Activated CD4-positive, alpha-beta memory T cell treated with anti-CD3 and anti-CD28 coated beads, Interleukin-2, amount 10 ng/mL, durations not matched to agents 7 days and 5 days (primary cell): ENCODE data around the gene ARSK. TPM values are rescaled to one million over a fixed set of nuclear protein-coding genes. Genes with fewer than 3 reads are reported as not detected.

Experiments
- CTCF ChIA-PET: fragments of 350-600 bp; sonication (Branson Sonifier 250); formaldehyde crosslinking; loops from one replicate; lab custom pipeline; 2021; ENCODE audit warnings: antibody characterized with exemption, inconsistent platforms; lab: Charles Lee
- POLR2A ChIA-PET: fragments of 350-600 bp; sonication (Branson Sonifier 250); formaldehyde crosslinking; loops from one replicate; lab custom pipeline; 2021; ENCODE audit warnings: antibody characterized with exemption; lab: Charles Lee
- DNase-seq: peaks from one replicate; pipeline ENCODE4 v3.0.0-alpha.2; 2020
- H3K27ac Mint-ChIP-seq: one replicate; pipeline ENCODE4 v1.8.0; 2021; ENCODE audit warnings: mild to moderate bottlenecking, mixed read lengths
- H3K27me3 Mint-ChIP-seq: one replicate; pipeline ENCODE4 v1.8.0; 2021; ENCODE audit warnings: mixed read lengths
- H3K36me3 Mint-ChIP-seq: one replicate; pipeline ENCODE4 v1.8.0; 2021; ENCODE audit warnings: low read depth, mixed read lengths
- H3K4me1 Mint-ChIP-seq: one replicate; pipeline ENCODE4 v1.8.0; 2021; ENCODE audit warnings: mixed read lengths
- H3K4me3 Mint-ChIP-seq: one replicate; pipeline ENCODE4 v1.8.0; 2021; ENCODE audit warnings: mild to moderate bottlenecking, mixed read lengths
- H3K9me3 Mint-ChIP-seq: one replicate; pipeline ENCODE4 v1.8.0; 2021; ENCODE audit warnings: mixed read lengths
- total RNA-seq, 2 experiments: library from RNA; stranded (reverse); gene quantifications; one replicate each; pipeline ENCODE4 v1.2.3, GENCODE V29; 2021

The ARSK gene
- total RNA-seq, 2 experiments from 2014 or later: 4.4 to 4.8 TPM

GRCh38 chr5:95533106-95533505, 21.8 kb upstream of the ARSK start:
- DNase-seq: no peak
- ChIA-PET CTCF (no interaction called here), POLR2A (no interaction called here)
- H3K36me3 Mint-ChIP-seq: peaks cover 55% of the 10 kb centered on the region
- no peak overlapping the region for H3K27ac Mint-ChIP-seq
- H3K4me3 Mint-ChIP-seq: no peak overlapping the region
- no peaks in the 10 kb centered on the region for H3K27me3 Mint-ChIP-seq
- no peaks in the 10 kb centered on the region for H3K9me3 Mint-ChIP-seq
- H3K4me1 Mint-ChIP-seq: peaks cover 9% of the 10 kb centered on the region

GRCh38 chr5:95533761-95534160, 21.1 kb upstream of the ARSK start:
- POLR2A ChIA-PET: no interaction called here
- no peak for DNase-seq
- Mint-ChIP-seq H3K9me3 (no peaks in the 10 kb centered on the region), H3K27ac (no peak overlapping the region), H3K4me3 (no peak overlapping the region), H3K36me3 (peaks cover 51% of the 10 kb centered on the region), H3K27me3 (no peaks in the 10 kb centered on the region), H3K4me1 (peaks cover 9% of the 10 kb centered on the region)
- CTCF ChIA-PET: interaction anchor here (0.7 kb wide), 1 partner anchor 432 kb away, joined by 3 read pairs; no protein-coding TSS in a partner anchor

GRCh38 chr5:95537501-95537900, 17.4 kb upstream of the ARSK start:
- no peaks in the 10 kb centered on the region for H3K9me3 Mint-ChIP-seq
- no peak overlapping the region for H3K4me3 Mint-ChIP-seq
- ChIA-PET POLR2A (no interaction called here), CTCF (no interaction called here)
- peaks cover 10% of the 10 kb centered on the region for H3K4me1 Mint-ChIP-seq
- no peak overlapping the region for H3K27ac Mint-ChIP-seq
- no peak for DNase-seq
- H3K27me3 Mint-ChIP-seq: no peaks in the 10 kb centered on the region
- H3K36me3 Mint-ChIP-seq: peaks cover 62% of the 10 kb centered on the region

DNA sequence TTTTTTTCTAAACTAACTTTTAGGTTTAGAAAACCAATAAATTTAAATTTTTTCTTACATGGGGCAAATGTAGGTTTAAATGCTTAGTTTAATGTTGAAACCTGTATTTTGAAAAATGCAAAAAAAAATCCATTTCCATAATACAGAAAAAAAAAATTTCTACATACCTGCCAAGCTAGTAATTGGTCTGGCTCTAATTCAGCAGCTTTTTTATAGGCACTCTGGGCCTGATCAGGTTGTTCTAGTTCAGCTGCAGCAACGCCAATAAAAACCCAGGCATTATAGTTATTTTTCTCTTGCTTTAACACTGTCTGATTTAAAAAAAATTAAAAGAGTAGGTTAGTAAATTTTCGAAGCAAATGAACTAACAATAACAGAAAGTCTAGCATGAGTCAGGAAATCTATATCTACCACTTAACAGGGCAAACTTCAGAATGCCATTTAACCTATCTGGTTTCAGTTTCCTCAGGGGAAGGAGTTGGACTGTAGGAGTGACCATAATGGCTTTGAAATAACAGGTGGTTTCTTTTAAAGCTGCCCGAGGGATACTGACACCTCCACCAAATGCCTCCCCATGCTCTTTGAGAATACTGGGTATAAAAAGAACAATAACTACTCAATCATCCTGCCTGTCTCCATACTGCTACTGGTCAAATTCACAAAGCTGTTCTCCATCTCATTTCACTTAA, 11.7 kb upstream of the ARSK start:
- Mint-ChIP-seq H3K27me3 (no peaks in the 10 kb centered on the region), H3K27ac (no peak overlapping the region), H3K4me1 (peaks cover 7% of the 10 kb centered on the region), H3K4me3 (no peak overlapping the region), H3K36me3 (peaks cover 36% of the 10 kb centered on the region), H3K9me3 (no peaks in the 10 kb centered on the region)
- CTCF ChIA-PET: no interaction called here
- DNase-seq: no peak
- POLR2A ChIA-PET: interaction anchor here (0.8 kb wide), 1 partner anchor 12 kb away, joined by 4 read pairs; the partner anchor contains the start of genes ARSK and SKIC3

DNA sequence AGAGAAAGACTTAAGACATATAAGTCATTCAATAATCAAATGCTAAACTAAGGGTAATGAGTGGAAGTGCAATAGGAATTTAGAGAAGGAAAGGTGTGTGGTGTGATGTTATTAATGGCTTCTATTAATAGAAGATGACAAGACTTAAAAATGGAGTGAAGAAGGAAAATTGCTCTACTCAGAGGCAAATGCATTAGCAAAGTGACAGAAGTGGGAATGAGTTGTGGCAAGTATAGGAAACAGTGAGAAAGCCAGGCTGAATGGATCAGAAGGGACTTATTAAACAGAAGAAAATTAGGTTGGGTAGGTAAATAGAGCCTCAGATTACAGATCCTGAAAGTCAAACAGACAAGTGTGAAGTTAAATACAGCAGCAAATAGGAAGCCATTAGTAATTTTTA, 5.9 kb upstream of the ARSK start:
- peaks cover 33% of the 10 kb centered on the region for H3K36me3 Mint-ChIP-seq
- no peaks in the 10 kb centered on the region for H3K9me3 Mint-ChIP-seq
- H3K4me1 Mint-ChIP-seq: peaks cover 38% of the 10 kb centered on the region
- ChIA-PET CTCF (no interaction called here), POLR2A (no interaction called here)
- H3K27me3 Mint-ChIP-seq: no peaks in the 10 kb centered on the region
- DNase-seq: no peak
- no peak overlapping the region for H3K27ac Mint-ChIP-seq
- no peak overlapping the region for H3K4me3 Mint-ChIP-seq

- Mint-ChIP-seq H3K4me1 (peaks cover 45% of the 10 kb centered on the region), H3K27me3 (no peaks in the 10 kb centered on the region), H3K27ac (peak overlapping the region; percentile 74), H3K9me3 (no peaks in the 10 kb centered on the region), H3K4me3 (peak overlapping the region; percentile 88), H3K36me3 (peaks cover 20% of the 10 kb centered on the region)
- ChIA-PET POLR2A (interaction anchor here (0.9 to 2.9 kb wide), 9 partner anchors 8 to 208 kb away, joined by 3 to 11 read pairs (median 5); partner anchors contain the start of gene RFESD), CTCF (interaction anchor here (0.9 to 2.6 kb wide), 3 partner anchors 8 to 110 kb away, joined by 3 to 7 read pairs (median 5); no protein-coding TSS in a partner anchor)
- DNase-seq: no peak
These were observed 612 bp upstream of the ARSK start for GRCh38 chr5:95554331-95554646.

DNA sequence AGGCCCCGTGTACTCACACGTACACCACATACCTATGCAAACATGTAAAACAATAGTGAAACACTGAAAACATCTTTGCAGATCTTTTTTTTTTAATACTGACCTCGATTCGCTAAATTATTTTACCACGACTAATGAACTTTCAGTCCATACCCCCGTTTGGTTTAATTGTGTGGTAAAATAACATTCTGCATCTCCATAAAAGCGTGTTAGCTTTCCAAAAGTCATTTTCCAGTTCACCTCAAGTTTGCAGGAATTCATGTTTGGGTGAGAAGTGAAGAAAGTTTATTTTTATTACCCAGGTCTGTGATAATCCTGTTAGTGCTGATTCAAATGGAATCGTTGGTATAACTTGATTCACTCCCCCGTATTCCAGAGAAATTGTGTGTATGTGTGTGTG, 652 bp downstream of the ARSK start:
- CTCF ChIA-PET: interaction anchor here (0.7 to 2.6 kb wide), 2 partner anchors 8 to 109 kb away, joined by 3 to 7 read pairs; no protein-coding TSS in a partner anchor
- Mint-ChIP-seq H3K27ac (peak overlapping the region; percentile 74), H3K4me3 (peak overlapping the region; percentile 88), H3K27me3 (no peaks in the 10 kb centered on the region), H3K9me3 (no peaks in the 10 kb centered on the region), H3K36me3 (peaks cover 12% of the 10 kb centered on the region), H3K4me1 (peaks cover 41% of the 10 kb centered on the region)
- POLR2A ChIA-PET: interaction anchor here (1.0 to 2.9 kb wide), 9 partner anchors 9 to 91 kb away, joined by 3 to 11 read pairs (median 6); partner anchors contain the start of gene RFESD
- no peak for DNase-seq

- Mint-ChIP-seq H3K9me3 (no peaks in the 10 kb centered on the region), H3K4me3 (no peak overlapping the region), H3K27me3 (no peaks in the 10 kb centered on the region), H3K4me1 (peaks cover 23% of the 10 kb centered on the region), H3K27ac (no peak overlapping the region), H3K36me3 (peaks cover 3% of the 10 kb centered on the region)
- ChIA-PET CTCF (no interaction called here), POLR2A (no interaction called here)
- no peak for DNase-seq
These were observed 2.9 kb downstream of the ARSK start for GRCh38 chr5:95557841-95558240.

DNA sequence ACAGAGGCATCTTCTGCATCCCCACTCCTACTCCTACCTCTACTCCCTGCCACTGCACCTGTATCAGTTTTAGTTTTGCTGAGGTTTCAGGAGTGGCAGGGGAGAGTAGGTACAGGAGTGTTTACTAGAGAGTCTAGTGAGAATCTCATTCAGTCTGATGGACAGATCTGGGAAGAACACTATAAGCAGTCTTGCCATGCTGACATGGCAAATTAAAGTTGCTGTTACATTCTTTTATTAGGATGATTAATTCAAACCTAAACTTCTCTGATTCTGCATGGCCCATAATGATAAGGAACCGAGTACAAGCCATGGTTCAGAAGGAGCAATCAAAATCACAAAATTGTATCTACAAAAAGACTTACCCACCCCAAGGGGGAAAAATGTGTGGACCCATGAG, 7.4 kb downstream of the ARSK start:
- no peak overlapping the region for H3K4me3 Mint-ChIP-seq
- H3K4me1 Mint-ChIP-seq: peaks cover 2% of the 10 kb centered on the region
- no peak for DNase-seq
- H3K36me3 Mint-ChIP-seq: peaks cover 8% of the 10 kb centered on the region
- ChIA-PET POLR2A (no interaction called here), CTCF (no interaction called here)
- H3K27me3 Mint-ChIP-seq: no peaks in the 10 kb centered on the region
- H3K27ac Mint-ChIP-seq: no peak overlapping the region
- H3K9me3 Mint-ChIP-seq: no peaks in the 10 kb centered on the region

- H3K36me3 Mint-ChIP-seq: peaks cover 16% of the 10 kb centered on the region
- ChIA-PET POLR2A (no interaction called here), CTCF (interaction anchor here (1.0 kb wide), 1 partner anchor 8 kb away, joined by 3 read pairs; the partner anchor contains the start of genes ARSK and SKIC3)
- no peak overlapping the region for H3K27ac Mint-ChIP-seq
- H3K27me3 Mint-ChIP-seq: no peaks in the 10 kb centered on the region
- no peak overlapping the region for H3K4me3 Mint-ChIP-seq
- DNase-seq: no peak
- no peaks in the 10 kb centered on the region for H3K9me3 Mint-ChIP-seq
- H3K4me1 Mint-ChIP-seq: no peaks in the 10 kb centered on the region
These were observed 8.5 kb downstream of the ARSK start for GRCh38 chr5:95563367-95563766.

DNA sequence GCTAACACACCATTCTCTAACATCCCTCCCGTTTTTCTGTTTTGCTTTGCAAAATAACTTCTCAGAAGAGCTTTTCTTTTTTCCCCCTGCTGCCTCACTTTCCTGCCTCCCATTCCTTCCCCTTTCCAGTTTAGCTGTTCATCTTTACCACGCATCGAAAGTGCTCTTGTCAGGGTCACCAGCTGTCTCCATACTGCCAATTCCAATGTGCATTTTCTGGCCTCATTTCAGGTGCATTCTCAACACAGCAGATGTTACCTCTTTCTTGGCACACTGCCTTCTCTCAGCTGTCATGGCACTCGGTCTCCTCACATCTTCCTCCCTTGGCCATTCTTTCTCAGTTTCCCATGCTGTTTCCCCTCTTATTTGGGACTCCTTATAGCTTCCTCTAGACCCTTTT, 9.5 kb downstream of the ARSK start:
- Mint-ChIP-seq H3K36me3 (peaks cover 18% of the 10 kb centered on the region), H3K4me1 (no peaks in the 10 kb centered on the region), H3K27me3 (no peaks in the 10 kb centered on the region), H3K9me3 (no peaks in the 10 kb centered on the region), H3K4me3 (no peak overlapping the region), H3K27ac (no peak overlapping the region)
- ChIA-PET CTCF (interaction anchor here (1.0 kb wide), 1 partner anchor 9 kb away, joined by 3 read pairs; the partner anchor contains the start of genes ARSK and SKIC3), POLR2A (interaction anchor here (1.4 kb wide), 1 partner anchor 10 kb away, joined by 5 read pairs; the partner anchor contains the start of genes ARSK and SKIC3)
- DNase-seq: no peak

DNA sequence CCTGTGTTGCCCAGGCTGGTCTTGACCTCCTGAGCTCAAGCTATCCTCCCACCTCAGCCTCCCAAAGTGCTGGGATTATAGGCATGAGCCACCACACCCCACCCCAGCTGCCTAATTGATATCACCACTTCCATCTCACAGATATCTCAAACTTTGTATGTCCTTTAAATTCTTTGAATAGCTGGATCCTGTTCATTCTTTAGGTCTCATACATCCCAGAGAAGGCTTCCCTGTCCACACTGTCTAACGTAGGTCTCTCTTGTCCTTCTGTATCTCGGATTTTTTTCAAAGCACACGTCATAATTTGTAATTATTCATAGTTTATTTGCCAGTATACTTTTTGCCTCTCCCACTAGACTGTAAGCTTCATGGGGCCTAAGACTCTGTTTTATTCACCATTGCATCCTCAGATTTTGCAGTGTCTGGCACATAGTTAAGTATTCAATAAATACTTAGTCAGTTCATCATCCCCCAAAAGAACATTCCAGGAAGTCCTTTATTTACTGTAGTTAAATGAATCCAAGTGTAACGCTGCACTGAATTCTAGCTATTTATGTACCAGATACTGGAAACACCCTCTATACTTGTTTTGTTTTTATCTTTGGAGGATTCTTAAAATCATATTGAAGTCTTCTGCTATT, 10.5 kb downstream of the ARSK start:
- no peaks in the 10 kb centered on the region for H3K27me3 Mint-ChIP-seq
- CTCF ChIA-PET: no interaction called here
- no peak overlapping the region for H3K4me3 Mint-ChIP-seq
- POLR2A ChIA-PET: interaction anchor here (1.4 kb wide), 1 partner anchor 11 kb away, joined by 5 read pairs; the partner anchor contains the start of genes ARSK and SKIC3
- DNase-seq: no peak
- H3K9me3 Mint-ChIP-seq: no peaks in the 10 kb centered on the region
- no peak overlapping the region for H3K27ac Mint-ChIP-seq
- peaks cover 18% of the 10 kb centered on the region for H3K36me3 Mint-ChIP-seq
- H3K4me1 Mint-ChIP-seq: no peaks in the 10 kb centered on the region

GRCh38 chr5:95572016-95572415, 17.1 kb downstream of the ARSK start:
- Mint-ChIP-seq H3K27ac (no peak overlapping the region), H3K36me3 (peaks cover 20% of the 10 kb centered on the region), H3K9me3 (no peaks in the 10 kb centered on the region), H3K27me3 (no peaks in the 10 kb centered on the region), H3K4me1 (no peaks in the 10 kb centered on the region), H3K4me3 (no peak overlapping the region)
- ChIA-PET POLR2A (no interaction called here), CTCF (no interaction called here)
- no peak for DNase-seq
